CD14-positive monocyte (primary cell): Measurements from ENCODE around the gene TNFRSF14. TPM values are rescaled to one million over a fixed set of nuclear protein-coding genes. Genes with fewer than 3 reads are reported as not detected.
"Not testable (repeated sequence)": the region's sequence is repeated elsewhere in the genome, so short reads cannot be mapped to it uniquely, and the experiment has no call there.

Experiments
- DNase-seq, 3 donors: peaks; one replicate each; pipeline ENCODE4 v3.0.0-alpha.2; 2011 to 2022
- H2AFZ ChIP-seq: 2 replicates; pipeline ENCODE4 v1.6.0; 2012; ENCODE audit warnings: mild to moderate bottlenecking, low read depth, low read length, inconsistent platforms; ENCODE audit not compliant: insufficient read depth, poor library complexity, severe bottlenecking
- H3K27ac ChIP-seq, 2 donors: 1 replicate in 1 of 2; 2 replicates in 1 of 2; pipeline ENCODE4 v1.5.1; 2012 to 2013; ENCODE audit warnings: low read length in 2 of 2, control low read depth in 1 of 2, inconsistent platforms in 1 of 2, low read depth in 1 of 2, mild to moderate bottlenecking in 1 of 2
- H3K27me3 ChIP-seq, 2 donors: one replicate each; pipeline versions ENCODE4 v1.6.0 to v1.6.1; 2011 to 2013; ENCODE audit warnings: low read length in 2 of 2; ENCODE audit not compliant: control insufficient read depth in 2 of 2, insufficient read depth in 2 of 2
- H3K36me3 ChIP-seq, 2 donors: replicated peaks in 1 of 2; 1 replicate in 1 of 2; 2 replicates in 1 of 2; pipeline versions ENCODE4 v1.5.1 to v1.6.1; 2012 to 2013; ENCODE audit warnings: low read length in 2 of 2, control low read depth in 1 of 2, inconsistent platforms in 1 of 2, mild to moderate bottlenecking in 1 of 2; ENCODE audit not compliant: insufficient read depth in 2 of 2, control insufficient read depth in 1 of 2
- H3K4me1 ChIP-seq, 2 donors: 1 replicate in 1 of 2; 2 replicates in 1 of 2; pipeline versions ENCODE4 v1.5.1 to v1.6.1; 2012 to 2013; ENCODE audit warnings: low read length in 2 of 2, control low read depth in 1 of 2, inconsistent platforms in 1 of 2, mild to moderate bottlenecking in 1 of 2, moderate library complexity in 1 of 2; ENCODE audit not compliant: insufficient read depth in 2 of 2, control insufficient read depth in 1 of 2
- H3K4me2 ChIP-seq: replicated peaks from 2 replicates; pipeline ENCODE3; 2012; ENCODE audit warnings: low read length, moderate library complexity, mild to moderate bottlenecking; ENCODE audit not compliant: poor library complexity, severe bottlenecking; ENCODE audit errors: extremely low read depth
- H3K4me3 ChIP-seq, 3 experiments: fragments of 200-600 bp in 1 of 3; sonication (generic) in 1 of 3; replicated peaks in 1 of 3; 1 replicate in 2 of 3; 2 replicates in 1 of 3; pipeline ENCODE4 v1.5.1; 2011 to 2013; ENCODE audit warnings: low read length in 3 of 3, mild to moderate bottlenecking in 3 of 3, control low read depth in 2 of 3, low read depth in 2 of 3, inconsistent platforms in 1 of 3, moderate library complexity in 1 of 3
- H3K79me2 ChIP-seq: 2 replicates; pipeline ENCODE4 v1.6.0; 2012; ENCODE audit warnings: mild to moderate bottlenecking, control low read depth, inconsistent platforms, low read length, moderate library complexity; ENCODE audit not compliant: insufficient read depth
- H3K9ac ChIP-seq: 2 replicates; pipeline ENCODE4 v1.6.0; 2017; ENCODE audit warnings: low read length, mild to moderate bottlenecking; ENCODE audit not compliant: insufficient read depth, poor library complexity, severe bottlenecking
- H3K9me3 ChIP-seq, 2 donors: replicated peaks in 1 of 2; 1 replicate in 1 of 2; 2 replicates in 1 of 2; pipeline versions ENCODE4 v1.5.1 to v1.6.1; 2012 to 2013; ENCODE audit warnings: low read length in 2 of 2, control low read depth in 1 of 2; ENCODE audit not compliant: control insufficient read depth in 1 of 2, insufficient read depth in 1 of 2
- H4K20me1 ChIP-seq: 2 replicates; pipeline ENCODE4 v1.6.0; 2012; ENCODE audit warnings: mild to moderate bottlenecking, low read length, control low read depth, moderate library complexity; ENCODE audit not compliant: insufficient read depth
- H3K27ac Mint-ChIP-seq, 7 donors: one replicate each; pipeline ENCODE4 v1.8.0; 2020; ENCODE audit warnings: mild to moderate bottlenecking in 7 of 7, mixed read lengths in 7 of 7, moderate library complexity in 6 of 7, inconsistent platforms in 2 of 7
- H3K27me3 Mint-ChIP-seq, 3 donors: one replicate each; pipeline ENCODE4 v1.8.0; 2021 to 2022; ENCODE audit warnings: low read depth in 3 of 3, mild to moderate bottlenecking in 3 of 3, mixed read lengths in 3 of 3, moderate library complexity in 3 of 3, inconsistent platforms in 1 of 3
- H3K36me3 Mint-ChIP-seq, 2 donors: one replicate each; pipeline ENCODE4 v1.8.0; 2020; ENCODE audit warnings: mixed read lengths in 2 of 2, inconsistent platforms in 1 of 2, mild to moderate bottlenecking in 1 of 2
- H3K4me1 Mint-ChIP-seq: one replicate; pipeline ENCODE4 v1.8.0; 2020; ENCODE audit warnings: mild to moderate bottlenecking, mixed read lengths
- H3K4me3 Mint-ChIP-seq, 2 donors: one replicate each; pipeline ENCODE4 v1.8.0; 2020; ENCODE audit warnings: mild to moderate bottlenecking in 2 of 2, mixed read lengths in 2 of 2, moderate library complexity in 1 of 2
- H3K9me3 Mint-ChIP-seq, 7 donors: one replicate each; pipeline ENCODE4 v1.8.0; 2020 to 2022; ENCODE audit warnings: mixed read lengths in 7 of 7, mild to moderate bottlenecking in 6 of 7, moderate library complexity in 6 of 7, inconsistent platforms in 2 of 7
- WGBS: methylation state at CpG from one replicate; pipeline ENCODE4 v1.1.5; 2013; ENCODE audit warnings: missing lambda C conversion rate; ENCODE audit not compliant: insufficient coverage; 5-methylcytosine and 5-hydroxymethylcytosine counted together
- intact Hi-C, 2 donors: fragments of 100-400 bp; cut with micrococcal nuclease; formaldehyde crosslinking; loops; one replicate each; pipeline versions ENCODE4 v1.15.0 to v1.15.1; 2023
- polyA plus RNA-seq, 3 donors: library from polyadenylated mRNA; depleted of rRNA in 1 of 3; unstranded in 2 of 3; stranded (reverse) in 1 of 3; fragments of 300-500 nt in 2 of 3; fragments of >200 nt in 1 of 3; fragmentation: Illumina TruSeq in 2 of 3; gene quantifications; 1 replicate in 2 of 3; 2 replicates in 1 of 3; pipeline ENCODE4 v1.2.3, GENCODE V29; 2012 to 2021
- TF ChIP-seq, protein P1 (sequence below): fragments of 200-600 bp; IDR thresholded peaks from one replicate; pipeline ENCODE4 v1.8.0; 2022; ENCODE audit warnings: antibody characterized with exemption, mild to moderate bottlenecking

TNFRSF14 gene
- polyA plus RNA-seq, 3 donors = 62.1 to 512 (median 64.4) TPM

DNA sequence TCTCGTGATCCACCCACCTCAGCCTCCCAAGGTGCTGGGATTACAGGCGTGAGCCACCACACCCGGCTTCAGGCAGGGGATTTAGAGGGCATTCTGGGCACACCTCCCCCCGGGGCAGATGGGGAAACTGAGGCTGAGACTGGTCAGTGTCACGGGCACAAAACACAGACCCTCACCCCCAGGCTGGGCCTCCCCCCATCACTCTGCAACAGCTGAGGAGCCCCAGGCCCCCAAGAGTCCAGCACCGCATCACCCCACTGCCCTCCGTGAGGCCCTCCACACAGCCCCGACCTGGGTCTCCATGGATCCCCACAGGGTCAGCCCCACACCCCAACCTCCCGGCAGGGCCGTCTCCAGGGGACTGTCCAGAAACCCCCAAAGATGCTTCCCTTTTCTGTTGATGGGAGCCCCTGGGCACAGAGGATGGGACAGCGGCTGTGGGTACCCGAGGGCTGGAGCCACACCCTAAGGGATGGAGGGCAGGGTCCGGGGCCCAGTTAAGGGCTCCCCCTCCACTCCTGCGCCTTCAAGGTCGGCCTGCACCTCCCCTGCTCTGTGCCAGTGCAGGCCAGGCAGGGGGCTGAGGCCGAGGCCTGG is 11.0 kb downstream of the TNFRSF14 start:
- H3K4me2 ChIP-seq = no peak overlapping the region
- peaks cover 14 to 16% of the 10 kb centered on the region in 2 donors for H3K36me3 Mint-ChIP-seq
- no peak overlapping the region for H3K27ac ChIP-seq
- intact Hi-C loops = no loop called here
- H3K79me2 ChIP-seq = no peaks in the 10 kb centered on the region
- peak overlapping the region in 1 of 7 donors; percentile 50 for H3K27ac Mint-ChIP-seq
- peaks cover 6% of the 10 kb centered on the region for H3K4me1 Mint-ChIP-seq
- no peak overlapping the region for H3K4me3 Mint-ChIP-seq
- peaks cover 18% of the 10 kb centered on the region for H4K20me1 ChIP-seq
- peaks cover 16 to 19% of the 10 kb centered on the region in 2 donors for H3K36me3 ChIP-seq
- no peaks in the 10 kb centered on the region for H3K9me3 Mint-ChIP-seq
- H2AFZ ChIP-seq = no peak overlapping the region
- H3K9ac ChIP-seq = no peak overlapping the region
- TF ChIP-seq, protein P1, sequence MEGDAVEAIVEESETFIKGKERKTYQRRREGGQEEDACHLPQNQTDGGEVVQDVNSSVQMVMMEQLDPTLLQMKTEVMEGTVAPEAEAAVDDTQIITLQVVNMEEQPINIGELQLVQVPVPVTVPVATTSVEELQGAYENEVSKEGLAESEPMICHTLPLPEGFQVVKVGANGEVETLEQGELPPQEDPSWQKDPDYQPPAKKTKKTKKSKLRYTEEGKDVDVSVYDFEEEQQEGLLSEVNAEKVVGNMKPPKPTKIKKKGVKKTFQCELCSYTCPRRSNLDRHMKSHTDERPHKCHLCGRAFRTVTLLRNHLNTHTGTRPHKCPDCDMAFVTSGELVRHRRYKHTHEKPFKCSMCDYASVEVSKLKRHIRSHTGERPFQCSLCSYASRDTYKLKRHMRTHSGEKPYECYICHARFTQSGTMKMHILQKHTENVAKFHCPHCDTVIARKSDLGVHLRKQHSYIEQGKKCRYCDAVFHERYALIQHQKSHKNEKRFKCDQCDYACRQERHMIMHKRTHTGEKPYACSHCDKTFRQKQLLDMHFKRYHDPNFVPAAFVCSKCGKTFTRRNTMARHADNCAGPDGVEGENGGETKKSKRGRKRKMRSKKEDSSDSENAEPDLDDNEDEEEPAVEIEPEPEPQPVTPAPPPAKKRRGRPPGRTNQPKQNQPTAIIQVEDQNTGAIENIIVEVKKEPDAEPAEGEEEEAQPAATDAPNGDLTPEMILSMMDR = no peak
- WGBS = 93% methylated on average over 13 of the region's 16 CpGs
- no peak for DNase-seq
- H3K4me1 ChIP-seq = peaks cover 0 to 4% of the 10 kb centered on the region in 2 donors
- H3K9me3 ChIP-seq = no peaks in the 10 kb centered on the region
- no peaks in the 10 kb centered on the region for H3K27me3 ChIP-seq
- peaks cover 4 to 24% (median 10%) of the 10 kb centered on the region in 3 donors for H3K27me3 Mint-ChIP-seq
- H3K4me3 ChIP-seq = no peak overlapping the region

DNA sequence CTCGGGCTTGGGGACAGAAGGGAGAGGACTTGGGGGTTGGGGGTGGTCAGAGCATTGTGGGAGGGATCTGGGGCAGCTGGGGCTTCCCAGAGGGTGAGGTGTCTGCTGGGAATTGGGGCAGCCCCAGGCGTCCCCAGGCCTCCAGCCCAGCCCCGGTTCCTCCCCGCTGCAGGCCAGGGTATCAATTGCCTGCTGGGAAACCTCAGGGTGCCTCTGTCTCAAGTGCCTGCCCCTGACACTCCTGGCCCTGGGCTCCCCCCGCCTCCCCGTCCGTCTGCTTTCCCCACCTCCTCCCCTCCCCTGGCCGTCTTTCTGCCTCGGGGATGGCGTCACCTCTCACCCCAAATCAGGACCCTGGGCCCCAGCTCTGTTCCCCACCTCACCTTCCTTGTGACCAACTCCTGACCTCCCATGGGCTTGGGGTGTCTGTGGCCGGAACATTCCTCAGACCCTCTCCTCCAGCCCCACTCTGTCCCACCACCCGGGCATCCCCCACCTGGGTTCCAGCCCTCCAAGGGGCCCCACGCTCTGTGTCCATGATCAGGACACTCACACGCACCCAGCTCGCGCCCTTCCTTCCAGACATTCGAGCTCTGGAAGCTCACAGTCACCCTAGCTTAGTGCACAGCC is 12.1 kb downstream of the TNFRSF14 start:
- H2AFZ ChIP-seq, H3K9ac ChIP-seq, H3K9me3 Mint-ChIP-seq, H3K36me3 ChIP-seq, H3K36me3 Mint-ChIP-seq, H3K27ac Mint-ChIP-seq, H3K27me3 ChIP-seq, H3K4me2 ChIP-seq, H3K79me2 ChIP-seq, H3K27ac ChIP-seq, H3K4me1 ChIP-seq, intact Hi-C loops, H3K4me3 ChIP-seq, H3K4me1 Mint-ChIP-seq, H4K20me1 ChIP-seq, H3K4me3 Mint-ChIP-seq, H3K9me3 ChIP-seq, DNase-seq: not testable (repeated sequence)
- WGBS = 40% methylated on average over 2 of the region's 17 CpGs
- peaks cover 4 to 25% (median 10%) of the 10 kb centered on the region in 3 donors for H3K27me3 Mint-ChIP-seq
